Measurements from ENCODE around the gene ATP1A3. TPM values are rescaled to one million over a fixed set of nuclear protein-coding genes. Genes with fewer than 3 reads are reported as not detected.

The ATP1A3 gene
- total and polyA plus RNA-seq, 2 donors (not counting 1 experiment from before 2014, with no cell fraction given), result 1.2 to 3.8 TPM

DNA sequence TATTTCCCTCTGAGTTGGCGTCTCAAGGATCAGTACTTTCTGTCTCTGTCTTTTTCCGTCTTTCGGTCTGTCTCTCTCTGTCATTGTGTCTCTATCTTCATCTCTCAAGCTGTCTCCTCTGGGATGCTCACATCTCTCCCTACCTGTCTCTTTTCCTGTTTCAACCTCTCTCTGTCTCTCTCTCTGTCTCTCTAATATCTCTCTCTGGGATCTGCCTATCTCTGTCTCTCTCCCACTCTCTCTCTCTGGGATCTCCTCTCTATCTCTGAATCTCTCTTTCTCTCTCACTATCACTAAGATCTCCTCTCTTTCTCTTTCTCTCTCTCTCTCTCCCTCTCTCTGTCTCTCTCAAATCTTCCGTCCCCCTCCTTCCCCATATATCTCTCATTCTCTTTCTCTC, 4.0 kb downstream of the ATP1A3 start:
- Histone ChIP-seq H3K27me3 (replicated peaks in 1 of 4; ENCODE audit: control extremely low read depth in 1 of 4, control insufficient read depth in 3 of 4, insufficient read depth in 4 of 4, low read length in 3 of 4) (peaks cover 0 to 21% (median 3%) of the 10 kb centered on the region in 4 experiments), H3K27ac (ENCODE audit: low read length in 2 of 2) (no peak overlapping the region), H2AFZ (ENCODE audit: insufficient read depth, low read depth, low read length, poor library complexity, severe bottlenecking) (no peak overlapping the region), H3K4me2 (replicated peaks; ENCODE audit: low read depth, low read length, poor library complexity, severe bottlenecking) (no peak overlapping the region), H3K4me3 (ENCODE audit: control extremely low read depth in 1 of 5, extremely low read depth in 1 of 5, insufficient read depth in 1 of 5, low read depth in 2 of 5, low read length in 4 of 5) (no peak overlapping the region), H4K20me1 (ENCODE audit: control insufficient read depth, insufficient read depth, low read length, poor library complexity, severe bottlenecking) (no peaks in the 10 kb centered on the region), H3K4me1 (ENCODE audit: control insufficient read depth in 2 of 2, insufficient read depth in 2 of 2, low read length in 2 of 2) (peaks cover 7 to 12% of the 10 kb centered on the region in 2 donors), H3K9ac (ENCODE audit: low read length) (no peak overlapping the region), H3K36me3 (replicated peaks in 1 of 2; ENCODE audit: control extremely low read depth in 1 of 2, control insufficient read depth in 1 of 2, extremely low read depth in 1 of 2, insufficient read depth in 2 of 2, low read length in 1 of 2) (no peaks in the 10 kb centered on the region), H3K9me3 (ENCODE audit: control extremely low read depth in 1 of 3, control insufficient read depth in 2 of 3, insufficient read depth in 1 of 3, low read length in 2 of 3) (no peaks in the 10 kb centered on the region), H3K79me2 (ENCODE audit: control insufficient read depth, insufficient read depth, low read length) (no peaks in the 10 kb centered on the region)
- Mint-ChIP-seq H3K9me3 (ENCODE audit: insufficient read depth) (no peaks in the 10 kb centered on the region), H3K4me1 (peaks cover 13% of the 10 kb centered on the region), H3K27me3 (peaks cover 15% of the 10 kb centered on the region), H3K27ac (no peak overlapping the region), H3K4me3 (no peak overlapping the region)
- ATAC-seq (ENCODE audit: low read depth) (no peak), DNase-seq (no peak)
- POLR2A ChIA-PET, result no interaction called here
- WGBS (ENCODE audit: insufficient coverage), result 91% methylated on average over 3 of the region's 4 CpGs
- intact Hi-C loops (cut with micrococcal nuclease), result no loop called here
- CTCF ChIA-PET, result no interaction called here
- TF ChIP-seq EZH2 (IDR thresholded peaks at IDR 0.05; ENCODE audit: borderline replicate concordance, insufficient read depth, low read depth, low read length, poor library complexity, severe bottlenecking), result no peak
- TF ChIP-seq, protein P1, sequence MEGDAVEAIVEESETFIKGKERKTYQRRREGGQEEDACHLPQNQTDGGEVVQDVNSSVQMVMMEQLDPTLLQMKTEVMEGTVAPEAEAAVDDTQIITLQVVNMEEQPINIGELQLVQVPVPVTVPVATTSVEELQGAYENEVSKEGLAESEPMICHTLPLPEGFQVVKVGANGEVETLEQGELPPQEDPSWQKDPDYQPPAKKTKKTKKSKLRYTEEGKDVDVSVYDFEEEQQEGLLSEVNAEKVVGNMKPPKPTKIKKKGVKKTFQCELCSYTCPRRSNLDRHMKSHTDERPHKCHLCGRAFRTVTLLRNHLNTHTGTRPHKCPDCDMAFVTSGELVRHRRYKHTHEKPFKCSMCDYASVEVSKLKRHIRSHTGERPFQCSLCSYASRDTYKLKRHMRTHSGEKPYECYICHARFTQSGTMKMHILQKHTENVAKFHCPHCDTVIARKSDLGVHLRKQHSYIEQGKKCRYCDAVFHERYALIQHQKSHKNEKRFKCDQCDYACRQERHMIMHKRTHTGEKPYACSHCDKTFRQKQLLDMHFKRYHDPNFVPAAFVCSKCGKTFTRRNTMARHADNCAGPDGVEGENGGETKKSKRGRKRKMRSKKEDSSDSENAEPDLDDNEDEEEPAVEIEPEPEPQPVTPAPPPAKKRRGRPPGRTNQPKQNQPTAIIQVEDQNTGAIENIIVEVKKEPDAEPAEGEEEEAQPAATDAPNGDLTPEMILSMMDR (IDR thresholded peaks at IDR 0.05), result no peak

DNA sequence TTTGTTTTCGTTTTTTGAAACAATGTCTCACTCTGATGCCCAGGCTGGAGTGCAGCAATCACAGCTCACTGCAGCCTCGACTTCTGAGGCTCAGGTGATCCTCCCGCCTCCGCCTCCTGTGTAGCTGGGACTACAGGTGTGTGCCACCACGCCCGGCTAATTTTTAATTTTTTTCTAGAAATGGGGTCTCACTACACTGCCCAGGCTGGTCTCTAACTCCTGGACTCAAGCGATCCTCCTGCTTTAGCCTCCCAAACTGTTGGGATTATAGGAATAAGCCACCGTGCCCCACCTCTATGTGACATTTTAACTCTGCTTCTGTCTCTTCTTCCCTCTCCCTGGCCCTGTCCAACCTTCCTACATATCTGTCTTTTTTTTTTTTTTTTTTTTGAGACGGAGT, 5.1 kb downstream of the ATP1A3 start:
- CTCF ChIA-PET, result no interaction called here
- Histone ChIP-seq H3K27me3 (replicated peaks in 1 of 4; ENCODE audit: control extremely low read depth in 1 of 4, control insufficient read depth in 3 of 4, insufficient read depth in 4 of 4, low read length in 3 of 4) (peaks cover 0 to 13% (median 0%) of the 10 kb centered on the region in 4 experiments), H4K20me1 (ENCODE audit: control insufficient read depth, insufficient read depth, low read length, poor library complexity, severe bottlenecking) (no peaks in the 10 kb centered on the region), H3K9ac (ENCODE audit: low read length) (no peak overlapping the region), H2AFZ (ENCODE audit: insufficient read depth, low read depth, low read length, poor library complexity, severe bottlenecking) (no peak overlapping the region), H3K4me3 (ENCODE audit: control extremely low read depth in 1 of 5, extremely low read depth in 1 of 5, insufficient read depth in 1 of 5, low read depth in 2 of 5, low read length in 4 of 5) (no peak overlapping the region), H3K9me3 (ENCODE audit: control extremely low read depth in 1 of 3, control insufficient read depth in 2 of 3, insufficient read depth in 1 of 3, low read length in 2 of 3) (no peaks in the 10 kb centered on the region), H3K4me2 (replicated peaks; ENCODE audit: low read depth, low read length, poor library complexity, severe bottlenecking) (no peak overlapping the region), H3K4me1 (ENCODE audit: control insufficient read depth in 2 of 2, insufficient read depth in 2 of 2, low read length in 2 of 2) (peaks cover 7% of the 10 kb centered on the region in 2 donors), H3K79me2 (ENCODE audit: control insufficient read depth, insufficient read depth, low read length) (no peaks in the 10 kb centered on the region), H3K36me3 (replicated peaks in 1 of 2; ENCODE audit: control extremely low read depth in 1 of 2, control insufficient read depth in 1 of 2, extremely low read depth in 1 of 2, insufficient read depth in 2 of 2, low read length in 1 of 2) (no peaks in the 10 kb centered on the region), H3K27ac (ENCODE audit: low read length in 2 of 2) (no peak overlapping the region)
- TF ChIP-seq, protein P1 (IDR thresholded peaks at IDR 0.05), result no peak
- no peak for TF ChIP-seq EZH2 (IDR thresholded peaks at IDR 0.05; ENCODE audit: borderline replicate concordance, insufficient read depth, low read depth, low read length, poor library complexity, severe bottlenecking)
- peaks cover 8% of the 10 kb centered on the region for H3K4me1 Mint-ChIP-seq
- no peak overlapping the region for H3K4me3 Mint-ChIP-seq
- H3K27me3 Mint-ChIP-seq, result peaks cover 9% of the 10 kb centered on the region
- H3K27ac Mint-ChIP-seq, result no peak overlapping the region
- no peak for DNase-seq
- POLR2A ChIA-PET, result no interaction called here
- H3K9me3 Mint-ChIP-seq (ENCODE audit: insufficient read depth), result no peaks in the 10 kb centered on the region
- ATAC-seq (ENCODE audit: low read depth), result no peak
- intact Hi-C loops (cut with micrococcal nuclease), result no loop called here
- 84% methylated on average over 3 of the region's 9 CpGs for WGBS (ENCODE audit: insufficient coverage)

Data from B cell (primary cell).